Measurements from ENCODE around the gene RAB15.

DNA sequence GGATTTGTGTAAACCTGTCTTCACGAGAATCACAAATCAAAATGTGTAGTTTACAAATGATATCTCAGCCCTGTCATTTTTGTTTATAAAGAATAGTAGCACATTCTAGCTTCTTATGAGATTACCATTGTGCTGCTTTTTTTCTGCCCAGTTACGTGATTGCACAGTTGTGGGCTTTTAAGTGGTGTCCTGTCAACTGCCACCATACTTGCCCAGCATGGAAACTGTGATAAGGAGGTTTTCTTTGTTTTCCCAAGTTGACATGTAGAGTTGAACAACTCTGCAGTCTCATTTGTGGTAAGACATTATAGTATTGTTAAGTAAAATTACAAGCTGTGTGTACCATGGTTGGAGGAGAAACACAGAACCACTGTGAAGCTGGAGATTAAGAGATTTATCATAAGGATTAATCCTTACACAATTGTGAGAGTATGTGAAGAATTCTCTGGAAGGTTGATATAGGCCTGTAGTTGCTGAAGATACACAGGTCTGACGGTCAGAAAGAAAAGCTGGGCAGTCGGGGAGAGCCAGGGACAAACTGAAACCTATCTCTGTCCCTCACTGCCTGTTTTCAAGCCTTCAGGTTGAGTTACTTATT is 45.6 kb downstream of the RAB15 start:
- TF ChIP-seq POLR2A (IDR thresholded peaks at IDR 0.05): no peak
- TF ChIP-seq, protein P1, sequence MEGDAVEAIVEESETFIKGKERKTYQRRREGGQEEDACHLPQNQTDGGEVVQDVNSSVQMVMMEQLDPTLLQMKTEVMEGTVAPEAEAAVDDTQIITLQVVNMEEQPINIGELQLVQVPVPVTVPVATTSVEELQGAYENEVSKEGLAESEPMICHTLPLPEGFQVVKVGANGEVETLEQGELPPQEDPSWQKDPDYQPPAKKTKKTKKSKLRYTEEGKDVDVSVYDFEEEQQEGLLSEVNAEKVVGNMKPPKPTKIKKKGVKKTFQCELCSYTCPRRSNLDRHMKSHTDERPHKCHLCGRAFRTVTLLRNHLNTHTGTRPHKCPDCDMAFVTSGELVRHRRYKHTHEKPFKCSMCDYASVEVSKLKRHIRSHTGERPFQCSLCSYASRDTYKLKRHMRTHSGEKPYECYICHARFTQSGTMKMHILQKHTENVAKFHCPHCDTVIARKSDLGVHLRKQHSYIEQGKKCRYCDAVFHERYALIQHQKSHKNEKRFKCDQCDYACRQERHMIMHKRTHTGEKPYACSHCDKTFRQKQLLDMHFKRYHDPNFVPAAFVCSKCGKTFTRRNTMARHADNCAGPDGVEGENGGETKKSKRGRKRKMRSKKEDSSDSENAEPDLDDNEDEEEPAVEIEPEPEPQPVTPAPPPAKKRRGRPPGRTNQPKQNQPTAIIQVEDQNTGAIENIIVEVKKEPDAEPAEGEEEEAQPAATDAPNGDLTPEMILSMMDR (IDR thresholded peaks at IDR 0.05): no peak
